H9 (cell line): ENCODE results near the gene PCDHGA12. TPM values are rescaled to one million over a fixed set of nuclear protein-coding genes. Genes with fewer than 3 reads are reported as not detected.

Source experiments
- DNase-seq: peaks from one replicate; pipeline ENCODE4 v3.0.0-alpha.2; 2017
- H2AFZ ChIP-seq: one replicate; pipeline ENCODE4 v1.6.1; 2013; ENCODE audit warnings: mild to moderate bottlenecking, low read length, control low read depth, moderate library complexity
- H2AK5ac ChIP-seq: 2 replicates; pipeline ENCODE4 v1.6.1; 2013; ENCODE audit warnings: low read length, control low read depth, mixed read lengths; ENCODE audit not compliant: insufficient read length
- H2BK120ac ChIP-seq: one replicate; pipeline ENCODE4 v1.6.1; 2013; ENCODE audit warnings: low read depth, mild to moderate bottlenecking, low read length, control low read depth, inconsistent platforms; ENCODE audit not compliant: poor library complexity, severe bottlenecking
- H2BK12ac ChIP-seq: 2 replicates; pipeline ENCODE4 v1.6.1; 2013; ENCODE audit warnings: low read length, control low read depth, mixed read lengths, low read depth; ENCODE audit not compliant: insufficient read length
- H2BK15ac ChIP-seq: 2 replicates; pipeline ENCODE4 v1.6.1; 2013; ENCODE audit warnings: low read depth, low read length, control low read depth
- H2BK20ac ChIP-seq: one replicate; pipeline ENCODE4 v1.6.1; 2013; ENCODE audit warnings: low read depth, mild to moderate bottlenecking, low read length, control low read depth, inconsistent platforms; ENCODE audit not compliant: poor library complexity, severe bottlenecking
- H2BK5ac ChIP-seq: 2 replicates; pipeline ENCODE4 v1.6.1; 2013; ENCODE audit warnings: low read length, control low read depth, mixed read lengths; ENCODE audit not compliant: insufficient read length
- H3K14ac ChIP-seq: 2 replicates; pipeline ENCODE4 v1.6.1; 2013; ENCODE audit warnings: low read length, control low read depth; ENCODE audit not compliant: insufficient read depth
- H3K18ac ChIP-seq: 2 replicates; pipeline ENCODE4 v1.6.1; 2013; ENCODE audit warnings: low read depth, mild to moderate bottlenecking, mixed read lengths, low read length, control low read depth; ENCODE audit not compliant: insufficient read length
- H3K23ac ChIP-seq: 2 replicates; pipeline ENCODE4 v1.6.1; 2013; ENCODE audit warnings: low read length, control low read depth, mixed read lengths, low read depth; ENCODE audit not compliant: insufficient read length
- H3K23me2 ChIP-seq: 2 replicates; pipeline ENCODE4 v1.6.1; 2013; ENCODE audit warnings: low read depth, mild to moderate bottlenecking, mixed read lengths, low read length, control low read depth; ENCODE audit not compliant: insufficient read length, poor library complexity, severe bottlenecking
- H3K27ac ChIP-seq: 2 replicates; pipeline ENCODE4 v1.5.1; 2013; ENCODE audit warnings: low read length, control low read depth, mixed read lengths, low read depth; ENCODE audit not compliant: insufficient read length
- H3K27me3 ChIP-seq: 2 replicates; pipeline ENCODE4 v1.6.1; 2013; ENCODE audit warnings: low read length, control low read depth, inconsistent platforms; ENCODE audit not compliant: insufficient read depth
- H3K4ac ChIP-seq: 2 replicates; pipeline ENCODE4 v1.6.1; 2013; ENCODE audit warnings: low read depth, mild to moderate bottlenecking, control low read depth, inconsistent platforms, low read length, moderate library complexity
- H3K4me1 ChIP-seq: 2 replicates; pipeline ENCODE4 v1.6.1; 2013; ENCODE audit warnings: low read length, control low read depth, inconsistent platforms; ENCODE audit not compliant: insufficient read depth
- H3K4me2 ChIP-seq: 2 replicates; pipeline ENCODE4 v1.6.1; 2013; ENCODE audit warnings: low read length, control low read depth, mixed read lengths; ENCODE audit not compliant: insufficient read length, insufficient read depth
- H3K56ac ChIP-seq: 2 replicates; pipeline ENCODE4 v1.6.1; 2013; ENCODE audit warnings: low read depth, mild to moderate bottlenecking, mixed read lengths, low read length, control low read depth; ENCODE audit not compliant: insufficient read length
- H3K79me1 ChIP-seq: 2 replicates; pipeline ENCODE4 v1.6.1; 2013; ENCODE audit warnings: low read depth, mild to moderate bottlenecking, moderate library complexity, low read length, control low read depth, inconsistent platforms; ENCODE audit not compliant: insufficient read depth, poor library complexity, severe bottlenecking
- H3K79me2 ChIP-seq: 2 replicates; pipeline ENCODE4 v1.6.1; 2013; ENCODE audit warnings: low read length, control low read depth, inconsistent platforms; ENCODE audit not compliant: insufficient read depth
- H3K9ac ChIP-seq: 2 replicates; pipeline ENCODE4 v1.6.1; 2013; ENCODE audit warnings: low read length, control low read depth, mixed read lengths; ENCODE audit not compliant: insufficient read length; ENCODE audit errors: extremely low read depth
- H3K9me3 ChIP-seq: one replicate; pipeline ENCODE4 v1.6.1; 2013; ENCODE audit warnings: low read depth, low read length, inconsistent platforms; ENCODE audit not compliant: control insufficient read depth
- H3T11ph ChIP-seq: one replicate; pipeline ENCODE4 v1.6.1; 2013; ENCODE audit warnings: mild to moderate bottlenecking, low read length, control low read depth, inconsistent platforms
- H4K20me1 ChIP-seq: one replicate; pipeline ENCODE4 v1.6.1; 2013; ENCODE audit not compliant: control insufficient read depth, insufficient read length, insufficient read depth
- H4K5ac ChIP-seq: 2 replicates; pipeline ENCODE4 v1.6.1; 2013; ENCODE audit warnings: low read depth, mild to moderate bottlenecking, mixed read lengths, low read length, control low read depth; ENCODE audit not compliant: insufficient read length
- H4K8ac ChIP-seq: replicated peaks from 2 replicates; pipeline ENCODE4 v1.6.1; 2013; ENCODE audit warnings: low read length, control low read depth, mixed read lengths, low read depth; ENCODE audit not compliant: insufficient read length
- H4K91ac ChIP-seq: 2 replicates; pipeline ENCODE4 v1.6.1; 2013; ENCODE audit warnings: low read depth, mild to moderate bottlenecking, moderate library complexity, mixed read lengths, low read length, control low read depth; ENCODE audit not compliant: insufficient read length
- H3K27ac Mint-ChIP-seq, 3 experiments: 2 replicates in 2 of 3; 3 replicates in 1 of 3; pipeline ENCODE4 v1.8.0; 2020 to 2021; ENCODE audit warnings: mixed read lengths in 3 of 3, mild to moderate bottlenecking in 1 of 3, moderate library complexity in 1 of 3
- H3K27me3 Mint-ChIP-seq: 2 replicates; pipeline ENCODE4 v1.8.0; 2021; ENCODE audit warnings: low read depth, mild to moderate bottlenecking, moderate library complexity, mixed read lengths
- H3K36me3 Mint-ChIP-seq, 3 experiments: 2 replicates in 2 of 3; 3 replicates in 1 of 3; pipeline ENCODE4 v1.8.0; 2020 to 2021; ENCODE audit warnings: low read depth in 3 of 3, mixed read lengths in 3 of 3; ENCODE audit not compliant: insufficient read depth in 1 of 3
- H3K4me1 Mint-ChIP-seq, 2 experiments: 2 replicates each; pipeline ENCODE4 v1.8.0; 2020; ENCODE audit warnings: mixed read lengths in 2 of 2
- H3K4me3 Mint-ChIP-seq, 2 experiments: 2 replicates in 1 of 2; 3 replicates in 1 of 2; pipeline ENCODE4 v1.8.0; 2020 to 2021; ENCODE audit warnings: mild to moderate bottlenecking in 2 of 2, mixed read lengths in 2 of 2, moderate library complexity in 1 of 2
- H3K9me3 Mint-ChIP-seq, 2 experiments: 2 replicates in 1 of 2; 3 replicates in 1 of 2; pipeline ENCODE4 v1.8.0; 2020; ENCODE audit warnings: mild to moderate bottlenecking in 2 of 2, mixed read lengths in 2 of 2, moderate library complexity in 1 of 2
- CTCF ChIP-seq: fragments of 200-600 bp; sonication (generic); conservative IDR thresholded peaks from 3 replicates; pipeline ENCODE4 v1.8.0; 2021; ENCODE audit warnings: antibody characterized with exemption, mild to moderate bottlenecking
- WGBS: extraction: QIAGEN DNeasy Blood & Tissue Kit; methylation state at CpG from one replicate; pipeline ENCODE4 v1.1.7; 2013; ENCODE audit warnings: missing lambda C conversion rate, low lambda C conversion rate, mixed read lengths; ENCODE audit not compliant: insufficient read length; ENCODE audit errors: extremely low coverage; 5-methylcytosine and 5-hydroxymethylcytosine counted together
- total RNA-seq: library from RNA; stranded (reverse); gene quantifications from 2 replicates; pipeline ENCODE4 v1.2.1, GENCODE V29; 2021

Gene PCDHGA12
- total RNA-seq, 1 experiment from 2014 or later, result 1.3 TPM

GRCh38 chr5:141412854-141413539 lies 17.3 kb upstream of the PCDHGA12 start, which contains the start of gene PCDHGA10:
Gene PCDHGA10 (plus strand): TSS chr5:141412987. CDS start chr5:141413176, 189 bp downstream.
- H3K4ac ChIP-seq, result no peak within 1 kb of the TSS
- H3T11ph ChIP-seq, result no peak within 1 kb of the TSS
- H3K23ac ChIP-seq, result no peak within 1 kb of the TSS
- Mint-ChIP-seq H3K36me3 (peaks cover 29 to 55% (median 36%) of the 10 kb centered on the region in 3 experiments), H3K4me3 (peak within 1 kb of the TSS; percentile 83 to 87), H3K4me1 (peaks cover 16 to 23% of the 10 kb centered on the region in 2 experiments), H3K9me3 (peaks cover 36 to 47% of the 10 kb centered on the region in 2 experiments), H3K27me3 (peaks cover 28% of the 10 kb centered on the region), H3K27ac (peak within 1 kb of the TSS in 1 of 3 experiments; percentile 93; a peak in 2 of 7 replicates)
- no peaks in the 10 kb centered on the region; the same call in 1 of the 2 replicates for H3K27me3 ChIP-seq
- no peak within 1 kb of the TSS for H2AFZ ChIP-seq
- H3K79me2 ChIP-seq, result no peaks in the 10 kb centered on the region
- H3K4me1 ChIP-seq, result no peaks in the 10 kb centered on the region
- H4K8ac ChIP-seq, result no peak within 1 kb of the TSS
- WGBS, result no CpG with 5 or more reads among the region's 31 CpGs
- no peak within 1 kb of the TSS for H4K91ac ChIP-seq
- DNase-seq, result peak; percentile 73
- H3K56ac ChIP-seq, result no peak within 1 kb of the TSS
- TF ChIP-seq CTCF, result peak; percentile 89
- H4K5ac ChIP-seq, result no peak within 1 kb of the TSS
- H2BK15ac ChIP-seq, result no peak within 1 kb of the TSS
- H2BK120ac ChIP-seq, result no peak within 1 kb of the TSS
- H3K9me3 ChIP-seq, result no peaks in the 10 kb centered on the region
- no peaks in the 10 kb centered on the region for H4K20me1 ChIP-seq
- no peak within 1 kb of the TSS for H2BK12ac ChIP-seq
- no peak within 1 kb of the TSS for H2AK5ac ChIP-seq
- H3K4me2 ChIP-seq, result peak within 1 kb of the TSS; percentile 29
- no peaks in the 10 kb centered on the region for H3K79me1 ChIP-seq
- H2BK20ac ChIP-seq, result no peak within 1 kb of the TSS
- no peak within 1 kb of the TSS for H3K27ac ChIP-seq
- H3K18ac ChIP-seq, result no peak within 1 kb of the TSS
- peaks cover 8% of the 10 kb centered on the region for H3K23me2 ChIP-seq
- no peak within 1 kb of the TSS for H2BK5ac ChIP-seq
- H3K14ac ChIP-seq, result 0 out of 2 replicates have a peak within 1 kb of the TSS, but pooled peaks have one; percentile 26
- no peak within 1 kb of the TSS for H3K9ac ChIP-seq
